ENCODE data around the gene LRMDA. TPM values are rescaled to one million over a fixed set of nuclear protein-coding genes. Genes with fewer than 3 reads are reported as not detected.

LRMDA gene
- total and polyA plus RNA-seq, 2 donors (not counting 3 experiments of a cell fraction or from before 2014, with no cell fraction given), result 9.7 to 18.0 TPM

DNA sequence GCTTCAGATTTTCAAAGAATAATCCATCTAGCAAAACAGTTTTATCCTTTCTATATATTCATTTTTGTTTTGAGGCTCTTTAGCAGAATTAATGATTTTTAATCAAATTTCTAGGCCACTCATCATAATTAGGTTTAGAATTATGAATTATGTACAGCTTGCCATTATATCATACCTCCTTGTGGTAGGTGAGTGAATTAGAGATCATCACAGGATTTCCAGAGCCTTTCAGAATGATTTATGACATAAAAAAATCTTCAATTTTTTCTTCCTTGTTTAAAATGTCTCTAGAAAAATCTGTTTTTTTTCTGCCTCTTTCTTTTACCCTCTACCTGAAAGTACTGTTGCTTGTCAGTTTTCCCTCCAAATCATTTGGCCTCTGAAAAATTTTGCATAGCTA, 433.3 kb downstream of the LRMDA start:
- H3K27me3 ChIP-seq (ENCODE audit: control insufficient read depth in 2 of 2, insufficient read depth in 2 of 2, low read length in 2 of 2), result no peaks in the 10 kb centered on the region
- no peak overlapping the region for H2AFZ ChIP-seq (ENCODE audit: low read depth, low read length)
- no TSS peak for BruUV-seq (replicated peaks)
- ChIA-PET CTCF (interaction anchor here (2.4 kb wide), 1 partner anchor 13 kb away, joined by 9 read pairs; no protein-coding TSS in a partner anchor), POLR2A (no interaction called here)
- no peaks in the 10 kb centered on the region for H4K20me1 ChIP-seq (replicated peaks; ENCODE audit: control insufficient read depth, extremely low read depth, insufficient read depth, low read length)
- dilution Hi-C loops (cut with MboI; ENCODE audit: extremely low pct_ligation_motif_present, low sequenced_read_pairs) (no loop called here), intact Hi-C loops (cut with micrococcal nuclease) (loop anchor here (5.0 kb wide), 1 partner anchor 462 kb away; the partner anchor contains the start of gene ZNF503)
- H3K36me3 ChIP-seq (ENCODE audit: control insufficient read depth in 2 of 2, extremely low read depth in 1 of 2, insufficient read depth in 2 of 2, low read length in 2 of 2), result no peaks in the 10 kb centered on the region
- TF ChIP-seq GATA2 (IDR thresholded peaks at IDR 0.05; ENCODE audit: insufficient read depth, insufficient read length, low read depth, low read length) (no peak), EZH2 (IDR thresholded peaks at IDR 0.05; ENCODE audit: borderline replicate concordance, low read depth, low read length, severe bottlenecking) (no peak), JUN (IDR thresholded peaks at IDR 0.05; ENCODE audit: borderline replicate concordance, insufficient read depth, insufficient read length, low read depth) (no peak), FOS (IDR thresholded peaks at IDR 0.05; ENCODE audit: borderline replicate concordance, insufficient read depth, low read length) (no peak), MYC (IDR thresholded peaks at IDR 0.05; ENCODE audit: low read depth, low read length) (no peak)
- TF ChIP-seq, protein P1, sequence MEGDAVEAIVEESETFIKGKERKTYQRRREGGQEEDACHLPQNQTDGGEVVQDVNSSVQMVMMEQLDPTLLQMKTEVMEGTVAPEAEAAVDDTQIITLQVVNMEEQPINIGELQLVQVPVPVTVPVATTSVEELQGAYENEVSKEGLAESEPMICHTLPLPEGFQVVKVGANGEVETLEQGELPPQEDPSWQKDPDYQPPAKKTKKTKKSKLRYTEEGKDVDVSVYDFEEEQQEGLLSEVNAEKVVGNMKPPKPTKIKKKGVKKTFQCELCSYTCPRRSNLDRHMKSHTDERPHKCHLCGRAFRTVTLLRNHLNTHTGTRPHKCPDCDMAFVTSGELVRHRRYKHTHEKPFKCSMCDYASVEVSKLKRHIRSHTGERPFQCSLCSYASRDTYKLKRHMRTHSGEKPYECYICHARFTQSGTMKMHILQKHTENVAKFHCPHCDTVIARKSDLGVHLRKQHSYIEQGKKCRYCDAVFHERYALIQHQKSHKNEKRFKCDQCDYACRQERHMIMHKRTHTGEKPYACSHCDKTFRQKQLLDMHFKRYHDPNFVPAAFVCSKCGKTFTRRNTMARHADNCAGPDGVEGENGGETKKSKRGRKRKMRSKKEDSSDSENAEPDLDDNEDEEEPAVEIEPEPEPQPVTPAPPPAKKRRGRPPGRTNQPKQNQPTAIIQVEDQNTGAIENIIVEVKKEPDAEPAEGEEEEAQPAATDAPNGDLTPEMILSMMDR (IDR thresholded peaks at IDR 0.05; ENCODE audit: extremely low read depth in 1 of 2, insufficient read depth in 1 of 2, low read depth in 1 of 2, low read length in 2 of 2), result no peak
- H3K9me1 ChIP-seq (replicated peaks; ENCODE audit: control insufficient read depth, extremely low read depth, insufficient read depth, low read length), result no peaks in the 10 kb centered on the region
- H3K4me3 ChIP-seq (replicated peaks in 1 of 3; ENCODE audit: insufficient read depth in 1 of 3, low read depth in 1 of 3, low read length in 3 of 3), result no peak overlapping the region
- DNase-seq (ENCODE audit: low read depth, low spot score), result no peak
- no peaks in the 10 kb centered on the region for H3K79me2 ChIP-seq (ENCODE audit: control insufficient read depth, insufficient read depth, low read length)
- no peak for FAIRE-seq
- no peak overlapping the region for H3K9ac ChIP-seq (replicated peaks; ENCODE audit: extremely low read depth, insufficient read depth, low read length)
- H3K4me1 ChIP-seq (ENCODE audit: control insufficient read depth, extremely low read depth, insufficient read depth, low read length), result peaks cover 13% of the 10 kb centered on the region
- H3K4me2 ChIP-seq (ENCODE audit: insufficient read depth, low read length), result no peak overlapping the region
- no peak overlapping the region for H3K27ac ChIP-seq (ENCODE audit: insufficient read depth, low read depth, low read length)
- H3K9me3 ChIP-seq (replicated peaks; ENCODE audit: control insufficient read depth, insufficient read depth, low read length), result no peaks in the 10 kb centered on the region
